HUES64 (cell line): Measurements from ENCODE around the gene ING2. TPM values are rescaled to one million over a fixed set of nuclear protein-coding genes. Genes with fewer than 3 reads are reported as not detected.
A peak's percentile ranks its signal among the peaks of the same experiment; 100 is the strongest.
"Not testable (repeated sequence)": the region's sequence is repeated elsewhere in the genome, so short reads cannot be mapped to it uniquely, and the experiment has no call there.

Source experiments
- H3K27ac ChIP-seq: 2 replicates; pipeline ENCODE4 v1.7.0; 2013; ENCODE audit warnings: low read depth, low read length, inconsistent platforms
- H3K27me3 ChIP-seq: 2 replicates; pipeline ENCODE4 v1.6.1; 2013; ENCODE audit warnings: mild to moderate bottlenecking, low read length; ENCODE audit not compliant: insufficient read depth
- H3K36me3 ChIP-seq: 2 replicates; pipeline ENCODE4 v1.6.1; 2013; ENCODE audit warnings: mild to moderate bottlenecking, low read length; ENCODE audit not compliant: insufficient read depth
- H3K4me1 ChIP-seq: 2 replicates; pipeline ENCODE4 v1.6.1; 2013; ENCODE audit warnings: mild to moderate bottlenecking, low read length, moderate library complexity; ENCODE audit not compliant: insufficient read depth
- H3K4me3 ChIP-seq: 2 replicates; pipeline ENCODE4 v1.5.1; 2013; ENCODE audit warnings: mild to moderate bottlenecking, low read length, moderate library complexity
- H3K9ac ChIP-seq: 2 replicates; pipeline ENCODE4 v1.6.1; 2013; ENCODE audit warnings: mild to moderate bottlenecking, low read depth, low read length
- H3K9me3 ChIP-seq: 2 replicates; pipeline ENCODE4 v1.6.1; 2013; ENCODE audit warnings: low read depth, low read length; ENCODE audit not compliant: insufficient read depth
- WGBS: fragments of 150-250, 120-280 bp; methylation state at CpG from one replicate; pipeline ENCODE4 v1.1.7; 2013; ENCODE audit warnings: missing lambda C conversion rate; 5-methylcytosine and 5-hydroxymethylcytosine counted together
- polyA plus RNA-seq, 2 experiments: library from polyadenylated mRNA; stranded (reverse); fragments of 50-300 nt; gene quantifications; one replicate each; pipeline ENCODE4 v1.2.3, GENCODE V29; 2013

Gene ING2
- 16.6 TPM for polyA plus RNA-seq (2013, experiment 1 of 2)
- 18.8 TPM for polyA plus RNA-seq (2013, experiment 2 of 2)

- H3K27me3 ChIP-seq, result no peaks in the 10 kb centered on the region
- peaks cover 14% of the 10 kb centered on the region for H3K4me1 ChIP-seq
- peak within 1 kb of the TSS; percentile 99 for H3K27ac ChIP-seq
- WGBS, result 1% methylated on average over 68 of the region's 68 CpGs
- H3K4me3 ChIP-seq, result peak within 1 kb of the TSS; percentile 86
- H3K36me3 ChIP-seq, result peaks cover under 1% of the 10 kb centered on the region
- H3K9me3 ChIP-seq, result no peaks in the 10 kb centered on the region
- H3K9ac ChIP-seq, result peak within 1 kb of the TSS; percentile 94
Observed at GRCh38 chr4:183504930-183505610, at the start of gene ING2. ING2 (plus strand) TSS chr4:183505058; CDS start chr4:183505196, 138 bp downstream.

- 90% methylated on average over 7 of the region's 7 CpGs for WGBS
- Histone ChIP-seq H3K27me3 (no peaks in the 10 kb centered on the region), H3K9ac (no peak overlapping the region), H3K4me1 (no peaks in the 10 kb centered on the region), H3K9me3 (no peaks in the 10 kb centered on the region), H3K4me3 (no peak overlapping the region), H3K36me3 (peaks cover 6% of the 10 kb centered on the region; the same call in 1 of the 2 replicates), H3K27ac (no peak overlapping the region)
Observed at GRCh38 chr4:183455431-183456195, 49.2 kb upstream of the ING2 start.

- Histone ChIP-seq H3K9ac (no peak overlapping the region), H3K36me3 (no peaks in the 10 kb centered on the region)
- 80% methylated on average over 5 of the region's 5 CpGs for WGBS
Observed at GRCh38 chr4:183458005-183458404, 46.9 kb upstream of the ING2 start.

GRCh38 chr4:183463903-183464619 lies 40.8 kb upstream of the ING2 start:
- WGBS, result 82% methylated on average over 11 of the region's 11 CpGs

More at GRCh38 chr4:183458005-183458404, 46.9 kb upstream of the ING2 start:
- no peak overlapping the region for H3K4me3 ChIP-seq
- H3K9me3 ChIP-seq, result no peaks in the 10 kb centered on the region
- no peaks in the 10 kb centered on the region for H3K27me3 ChIP-seq
- no peaks in the 10 kb centered on the region for H3K4me1 ChIP-seq
- no peak overlapping the region for H3K27ac ChIP-seq

GRCh38 chr4:183465879-183466278 lies 39.0 kb upstream of the ING2 start:
- H3K4me1 ChIP-seq, H3K9ac ChIP-seq, H3K9me3 ChIP-seq, H3K36me3 ChIP-seq, H3K27me3 ChIP-seq, H3K4me3 ChIP-seq, H3K27ac ChIP-seq: not testable (repeated sequence)
- WGBS, result 44% methylated on average over 4 of the region's 5 CpGs

More at GRCh38 chr4:183463903-183464619, 40.8 kb upstream of the ING2 start:
- H3K4me3 ChIP-seq, H3K27ac ChIP-seq, H3K36me3 ChIP-seq, H3K27me3 ChIP-seq, H3K9me3 ChIP-seq, H3K4me1 ChIP-seq, H3K9ac ChIP-seq: not testable (repeated sequence)

GRCh38 chr4:183467246-183467645 lies 37.6 kb upstream of the ING2 start:
- Histone ChIP-seq H3K9ac (no peak overlapping the region), H3K27ac (no peak overlapping the region), H3K4me1 (peaks cover 5% of the 10 kb centered on the region; the same call in 1 of the 2 replicates), H3K36me3 (no peaks in the 10 kb centered on the region), H3K4me3 (no peak overlapping the region), H3K27me3 (no peaks in the 10 kb centered on the region), H3K9me3 (peaks cover 5% of the 10 kb centered on the region; the same call in 1 of the 2 replicates)
- WGBS, result 94% methylated on average over 3 of the region's 3 CpGs

GRCh38 chr4:183468210-183469095 lies 36.4 kb upstream of the ING2 start:
- Histone ChIP-seq H3K4me1 (peaks cover 5% of the 10 kb centered on the region; the same call in 1 of the 2 replicates), H3K9ac (no peak overlapping the region), H3K9me3 (peaks cover 5% of the 10 kb centered on the region; the same call in 1 of the 2 replicates), H3K36me3 (no peaks in the 10 kb centered on the region), H3K27me3 (no peaks in the 10 kb centered on the region), H3K27ac (no peak overlapping the region), H3K4me3 (no peak overlapping the region)
- WGBS, result 83% methylated on average over 4 of the region's 7 CpGs

GRCh38 chr4:183469285-183469684 lies 35.6 kb upstream of the ING2 start:
- Histone ChIP-seq H3K4me3 (no peak overlapping the region), H3K27ac (no peak overlapping the region)
- WGBS, result 89% methylated on average over 1 of the region's 1 CpG

GRCh38 chr4:183469936-183470335 lies 34.9 kb upstream of the ING2 start:
- Histone ChIP-seq H3K9ac (no peak overlapping the region), H3K27ac (no peak overlapping the region), H3K9me3 (no peaks in the 10 kb centered on the region; the same call in 1 of the 2 replicates), H3K4me3 (no peak overlapping the region), H3K27me3 (no peaks in the 10 kb centered on the region), H3K4me1 (peaks cover 5% of the 10 kb centered on the region; the same call in 1 of the 2 replicates), H3K36me3 (no peaks in the 10 kb centered on the region)
- WGBS, result 97% methylated on average over 2 of the region's 2 CpGs

More at GRCh38 chr4:183469285-183469684, 35.6 kb upstream of the ING2 start:
- Histone ChIP-seq H3K9me3 (peaks cover under 1% of the 10 kb centered on the region; the same call in 1 of the 2 replicates), H3K9ac (no peak overlapping the region), H3K36me3 (no peaks in the 10 kb centered on the region), H3K27me3 (no peaks in the 10 kb centered on the region), H3K4me1 (peaks cover 5% of the 10 kb centered on the region; the same call in 1 of the 2 replicates)

- Histone ChIP-seq H3K4me1 (no peaks in the 10 kb centered on the region), H3K9me3 (no peaks in the 10 kb centered on the region; the same call in 1 of the 2 replicates), H3K27me3 (no peaks in the 10 kb centered on the region), H3K36me3 (no peaks in the 10 kb centered on the region), H3K4me3 (no peak overlapping the region), H3K9ac (no peak overlapping the region), H3K27ac (no peak overlapping the region)
- WGBS, result 90% methylated on average over 4 of the region's 4 CpGs
Observed at GRCh38 chr4:183470821-183471220, 34.0 kb upstream of the ING2 start.
